ENCODE results near the gene AUTS2.

Gene AUTS2

GRCh38 chr7:69631131-69631530 lies 32.9 kb downstream of the AUTS2 start:
- H3K4me3 ChIP-seq (ENCODE audit: low read depth, low read length): no peak overlapping the region
- TF ChIP-seq CTCF (IDR thresholded peaks at IDR 0.05; ENCODE audit: borderline replicate concordance, insufficient read depth, low read depth, low read length): no peak

- H3K4me3 ChIP-seq (ENCODE audit: low read depth, low read length): no peak overlapping the region
- TF ChIP-seq CTCF (IDR thresholded peaks at IDR 0.05; ENCODE audit: borderline replicate concordance, insufficient read depth, low read depth, low read length): no peak
These were observed 34.0 kb downstream of the AUTS2 start for GRCh38 chr7:69632280-69632679.

- TF ChIP-seq CTCF (IDR thresholded peaks at IDR 0.05; ENCODE audit: borderline replicate concordance, insufficient read depth, low read depth, low read length): no peak
- no peak overlapping the region for H3K4me3 ChIP-seq (ENCODE audit: low read depth, low read length)
These were observed 35.0 kb downstream of the AUTS2 start for GRCh38 chr7:69633122-69633831.

- TF ChIP-seq CTCF (IDR thresholded peaks at IDR 0.05; ENCODE audit: borderline replicate concordance, insufficient read depth, low read depth, low read length): no peak
- H3K4me3 ChIP-seq (ENCODE audit: low read depth, low read length): no peak overlapping the region
These were observed 37.4 kb downstream of the AUTS2 start for GRCh38 chr7:69635555-69636185.

- no peak overlapping the region for H3K4me3 ChIP-seq (ENCODE audit: low read depth, low read length)
- no peak for TF ChIP-seq CTCF (IDR thresholded peaks at IDR 0.05; ENCODE audit: borderline replicate concordance, insufficient read depth, low read depth, low read length)
These were observed 40.4 kb downstream of the AUTS2 start for GRCh38 chr7:69638674-69639073.

GRCh38 chr7:69640216-69640615 lies 41.9 kb downstream of the AUTS2 start:
- no peak for TF ChIP-seq CTCF (IDR thresholded peaks at IDR 0.05; ENCODE audit: borderline replicate concordance, insufficient read depth, low read depth, low read length)

More at GRCh38 chr7:69640216-69640615, 41.9 kb downstream of the AUTS2 start:
- no peak overlapping the region for H3K4me3 ChIP-seq (ENCODE audit: low read depth, low read length)

All from GM12875 (cell line).